ENCODE measurements around the gene GNA14.
A peak's percentile ranks its signal among the peaks of the same experiment; 100 is the strongest.
"Not testable (repeated sequence)": the region's sequence is repeated elsewhere in the genome, so short reads cannot be mapped to it uniquely, and the experiment has no call there.

GNA14 gene

GRCh38 chr9:77587042-77587441, 61.1 kb downstream of the GNA14 start:
- DNase-seq, result no peak

DNA sequence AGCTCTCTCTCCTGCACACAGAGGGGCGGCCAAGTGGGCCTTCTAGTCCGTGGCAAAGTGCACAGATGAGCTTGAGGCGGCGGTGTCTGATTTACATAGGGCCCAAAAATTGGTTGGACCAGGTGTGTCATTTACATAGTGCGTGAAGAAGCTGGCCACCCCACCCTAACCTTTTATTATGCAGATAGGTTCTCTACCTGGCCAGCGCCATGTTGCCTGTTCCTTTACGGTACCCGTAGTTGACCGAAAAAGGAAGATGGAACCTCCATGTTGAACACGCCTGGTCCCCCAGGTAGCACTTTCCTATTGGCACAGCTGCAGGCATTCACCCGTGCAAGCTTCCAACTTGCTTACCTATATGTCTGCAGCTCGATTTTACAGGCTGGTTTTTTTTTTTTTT, 61.5 kb downstream of the GNA14 start:
- no peak for DNase-seq

DNA sequence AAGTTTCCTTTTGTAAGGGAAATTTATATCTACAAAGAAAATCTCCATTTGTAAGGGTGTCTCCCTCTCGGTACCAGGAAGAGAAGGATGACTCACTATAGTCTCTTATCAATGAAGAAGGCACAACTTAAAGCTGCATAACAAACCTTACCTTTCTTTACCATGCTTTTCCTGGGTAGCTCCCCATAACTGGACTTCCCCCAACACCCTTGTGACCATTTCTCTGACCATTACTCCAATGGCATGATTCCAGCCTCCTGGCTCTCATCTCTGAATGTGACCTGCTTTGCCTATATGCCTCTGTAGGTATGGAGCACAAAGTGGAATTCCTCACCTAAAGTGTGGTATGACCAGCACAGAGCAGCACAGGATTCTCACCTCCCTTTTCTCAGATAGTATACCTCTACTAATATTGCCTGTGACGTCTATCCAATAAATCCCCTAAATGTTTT, 62.8 kb downstream of the GNA14 start:
- DNase-seq, result no peak

- DNase-seq, result not testable (repeated sequence)
Measured at GRCh38 chr9:77584927-77585326, 63.2 kb downstream of the GNA14 start.

GRCh38 chr9:77582961-77583576, 65.1 kb downstream of the GNA14 start:
- no peak for DNase-seq

DNA sequence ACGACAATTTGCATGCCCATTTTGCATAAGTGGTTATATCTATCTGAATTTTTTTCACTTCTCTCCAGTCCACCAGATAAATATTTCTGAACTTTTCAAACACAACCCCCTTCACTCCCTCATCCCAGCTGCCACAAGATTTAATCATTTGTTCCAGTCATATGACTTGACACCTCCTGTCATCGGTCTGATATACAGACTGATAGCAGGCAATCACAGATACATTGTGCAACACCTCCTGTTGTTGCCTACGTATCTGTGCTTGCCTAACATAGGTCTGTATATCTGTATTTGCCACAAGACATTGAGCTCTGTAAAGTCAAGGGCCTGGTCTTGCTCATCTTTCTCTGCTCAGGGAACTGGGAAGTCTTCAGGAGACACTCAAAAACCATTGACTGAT, 65.6 kb downstream of the GNA14 start:
- DNase-seq, result no peak

DNA sequence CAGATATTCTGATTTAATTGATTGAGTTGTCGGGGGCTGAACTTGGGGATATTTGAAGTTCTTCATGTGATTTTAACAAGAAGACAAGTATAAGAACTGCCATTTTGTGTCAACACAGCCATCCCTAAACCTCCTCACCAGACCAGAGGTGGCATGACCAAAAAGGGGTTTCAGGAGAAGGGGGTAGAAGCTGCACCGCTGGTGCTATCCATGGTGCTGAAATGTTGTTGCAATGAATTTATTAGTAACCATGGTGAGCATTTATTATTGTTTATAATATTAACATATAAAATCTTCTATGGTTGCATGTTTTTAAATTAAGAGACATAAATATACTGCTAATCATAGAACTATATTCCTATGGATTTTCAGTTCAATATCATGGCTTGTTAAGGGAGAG, 72.3 kb downstream of the GNA14 start:
- peak in 1 of 2 experiments; percentile 11 for DNase-seq

- DNase-seq, result no peak
Measured at GRCh38 chr9:77569335-77569734, 78.8 kb downstream of the GNA14 start.

DNA sequence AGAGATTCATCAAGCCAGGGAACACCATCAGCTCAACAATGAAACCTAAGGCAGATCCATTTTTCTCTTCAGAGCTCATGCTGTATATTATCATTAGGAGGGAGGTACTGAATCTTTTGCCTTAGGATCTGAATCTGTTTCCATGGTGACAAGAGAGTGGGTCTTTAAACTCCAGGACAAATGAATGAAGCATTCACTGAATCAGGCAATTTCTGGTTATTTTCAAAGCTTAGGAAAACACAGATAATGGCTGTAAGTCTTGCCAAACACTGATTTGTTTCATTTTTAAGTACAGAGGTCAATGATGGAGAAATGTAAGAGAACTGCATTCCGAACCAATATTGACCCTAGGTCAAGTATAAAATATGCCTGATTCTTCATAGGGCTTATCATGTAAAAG, 84.9 kb downstream of the GNA14 start:
- DNase-seq, result no peak

GRCh38 chr9:77562019-77562748, 85.9 kb downstream of the GNA14 start:
- DNase-seq, result peak; percentile 0 to 22

GRCh38 chr9:77561331-77562018, 86.6 kb downstream of the GNA14 start:
- DNase-seq, result peak; percentile 10 to 53

GRCh38 chr9:77556396-77556795, 91.7 kb downstream of the GNA14 start:
- DNase-seq, result no peak

DNA sequence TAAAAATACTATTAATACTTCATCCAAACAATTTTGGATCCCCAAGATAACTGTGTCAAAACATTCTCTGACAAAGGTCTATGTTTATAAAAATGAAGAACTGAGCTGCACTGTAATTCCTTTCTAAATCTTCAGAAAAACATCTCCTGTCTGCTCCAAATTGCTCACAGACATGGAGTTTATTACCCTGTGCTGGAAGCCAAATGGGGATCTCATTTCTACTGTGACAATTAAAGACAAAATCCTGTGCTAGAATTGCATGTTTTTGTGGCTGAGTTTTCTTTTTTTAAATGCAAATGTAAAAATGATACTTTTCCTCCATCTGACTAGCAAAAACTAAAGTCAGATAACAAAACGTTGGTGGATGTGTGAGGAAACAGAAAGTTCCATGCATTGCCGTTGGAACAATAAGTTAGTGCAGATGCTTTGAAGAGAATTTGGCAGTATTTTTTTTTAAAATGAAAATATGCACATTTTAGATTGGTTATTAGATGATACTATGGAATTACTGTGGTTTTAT, 93.5 kb downstream of the GNA14 start:
- no peak for DNase-seq

- DNase-seq, result no peak
Measured at GRCh38 chr9:77547106-77547730, 100.9 kb downstream of the GNA14 start.

- no peak for DNase-seq
Measured at GRCh38 chr9:77546376-77546950, 101.7 kb downstream of the GNA14 start.

- DNase-seq, result no peak
Measured at GRCh38 chr9:77544546-77544945, 103.6 kb downstream of the GNA14 start.

GRCh38 chr9:77543131-77543822, 104.8 kb downstream of the GNA14 start:
- DNase-seq, result no peak

GRCh38 chr9:77541600-77541999, 106.5 kb downstream of the GNA14 start:
- no peak for DNase-seq

- no peak for DNase-seq
Measured at GRCh38 chr9:77541055-77541454, 107.1 kb downstream of the GNA14 start.

DNA sequence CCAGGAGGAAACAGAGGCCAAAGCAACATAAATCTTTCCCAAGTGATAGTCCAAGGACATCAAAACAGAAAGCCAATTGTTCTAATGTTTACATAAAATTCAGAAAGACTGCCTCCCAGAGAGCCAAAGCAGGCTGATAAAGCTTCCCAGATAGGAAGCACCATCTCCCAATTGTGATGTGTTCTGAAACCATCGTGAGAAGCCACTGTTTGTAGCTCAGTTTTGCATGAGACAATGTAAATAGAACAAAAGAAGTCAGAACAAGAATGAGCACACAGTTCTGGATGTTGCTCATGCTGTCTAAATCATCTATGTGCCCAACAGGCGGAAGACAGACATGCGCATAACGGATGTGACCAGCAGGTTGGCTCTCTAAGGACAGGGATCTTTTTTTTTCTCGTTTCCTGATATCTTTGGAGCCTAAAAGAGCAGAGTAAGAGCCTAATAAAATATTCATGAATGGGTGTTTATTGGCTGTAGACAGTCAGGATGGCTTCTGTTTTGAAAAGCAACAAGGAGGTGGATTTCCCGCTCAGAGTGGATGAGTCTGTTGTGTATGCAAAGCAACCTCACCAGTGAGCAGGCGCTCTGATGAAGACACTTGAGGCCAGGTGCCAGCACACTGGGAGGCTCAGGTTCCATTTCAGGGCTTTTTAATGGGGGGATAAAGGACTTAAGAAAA, 113.6 kb downstream of the GNA14 start:
- no peak for DNase-seq

DNA sequence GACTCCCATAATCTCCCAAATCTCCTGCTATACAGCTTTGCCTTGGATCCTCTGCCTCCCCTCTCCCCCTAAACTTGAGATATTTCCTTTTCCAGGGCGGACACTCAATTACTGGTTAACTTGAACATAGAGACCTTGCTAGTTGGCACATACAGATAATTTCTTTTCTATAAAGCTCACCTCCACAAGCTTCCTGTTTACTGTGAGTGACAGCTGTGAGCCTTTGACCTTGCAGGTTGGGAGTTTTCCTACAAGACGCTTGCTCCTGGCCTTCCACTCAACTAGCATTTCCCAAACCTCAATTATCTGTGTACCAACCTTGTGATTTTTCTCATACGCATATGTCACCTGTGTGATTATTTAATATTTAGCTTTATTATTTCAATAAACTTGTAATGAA, 114.5 kb downstream of the GNA14 start:
- DNase-seq, result no peak

DNA sequence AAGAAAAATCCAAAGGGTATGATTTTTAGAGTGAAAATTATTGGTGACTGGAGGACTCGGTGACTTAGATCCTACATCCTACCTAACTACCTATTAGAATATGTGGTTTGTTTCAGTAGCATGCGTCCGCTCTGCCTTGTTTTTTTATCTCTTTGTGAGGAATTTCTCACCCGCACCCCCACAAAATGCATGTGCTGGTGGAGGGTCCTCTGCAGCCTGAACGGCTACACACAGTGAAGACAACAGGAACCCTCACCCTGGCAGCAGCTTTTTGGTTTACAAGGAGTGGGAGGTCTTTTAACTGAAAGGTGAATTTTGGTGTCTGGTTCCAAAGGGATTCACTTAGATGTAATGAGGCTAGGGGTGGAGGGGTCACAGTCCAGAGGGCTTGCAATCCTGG, 115.5 kb downstream of the GNA14 start:
- no peak for DNase-seq
